DOHH2 (cell line): Measurements from ENCODE around the gene PCDH9.
"Not testable (repeated sequence)": the region's sequence is repeated elsewhere in the genome, so short reads cannot be mapped to it uniquely, and the experiment has no call there.

Experiments used
- H3F3A ChIP-seq: fragments of 200-600 bp; sonication (generic), shearing (Covaris generic); 2 replicates; pipeline ENCODE4 v1.6.0; 2016; ENCODE audit warnings: antibody characterized with exemption, mild to moderate bottlenecking; ENCODE audit not compliant: control insufficient read depth, insufficient read depth
- H3K27ac ChIP-seq: fragments of 200-600 bp; sonication (generic); 2 replicates; pipeline ENCODE4 v1.5.1; 2014; ENCODE audit warnings: low read depth, mild to moderate bottlenecking, low read length, moderate library complexity
- H3K27me3 ChIP-seq: fragments of 200-600 bp; sonication (generic); 2 replicates; pipeline ENCODE4 v1.6.1; 2014; ENCODE audit warnings: mild to moderate bottlenecking, low read length, mixed read lengths; ENCODE audit not compliant: control insufficient read depth
- H3K36me3 ChIP-seq: fragments of 200-600 bp; sonication (generic); 2 replicates; pipeline ENCODE4 v1.6.1; 2014; ENCODE audit warnings: mild to moderate bottlenecking, low read length, moderate library complexity, mixed read lengths; ENCODE audit not compliant: control insufficient read depth
- H3K4me1 ChIP-seq: fragments of 200-600 bp; sonication (generic); 2 replicates; pipeline ENCODE4 v1.6.1; 2014; ENCODE audit warnings: mild to moderate bottlenecking, low read length, mixed read lengths; ENCODE audit not compliant: control insufficient read depth
- H3K4me2 ChIP-seq: fragments of 200-600 bp; sonication (generic); 2 replicates; pipeline ENCODE4 v1.6.0; 2014; ENCODE audit warnings: mild to moderate bottlenecking, low read length, moderate library complexity
- H3K4me3 ChIP-seq: fragments of 200-600 bp; sonication (generic); 2 replicates; pipeline ENCODE4 v1.5.1; 2014; ENCODE audit warnings: mild to moderate bottlenecking, low read length, mixed read lengths
- H3K79me2 ChIP-seq: fragments of 200-600 bp; sonication (generic); 2 replicates; pipeline ENCODE4 v1.6.1; 2014; ENCODE audit warnings: mild to moderate bottlenecking, low read length, mixed read lengths; ENCODE audit not compliant: control insufficient read depth
- H3K9me2 ChIP-seq: fragments of 200-600 bp; sonication (generic); replicated peaks from 2 replicates; pipeline ENCODE4 v1.6.1; 2014; ENCODE audit warnings: mild to moderate bottlenecking, low read length, mixed read lengths; ENCODE audit not compliant: control insufficient read depth
- H3K9me3 ChIP-seq: fragments of 200-600 bp; sonication (generic); 2 replicates; pipeline ENCODE4 v1.6.1; 2014; ENCODE audit warnings: antibody characterized with exemption, low read length, mixed read lengths; ENCODE audit not compliant: control insufficient read depth, insufficient read depth
- H4K20me1 ChIP-seq: fragments of 200-600 bp; sonication (generic); 2 replicates; pipeline ENCODE4 v1.6.0; 2014; ENCODE audit warnings: low read depth, mild to moderate bottlenecking, antibody characterized with exemption, low read length, moderate library complexity; ENCODE audit not compliant: control insufficient read depth, insufficient read depth
- CTCF ChIP-seq: fragments of 200-600 bp; sonication (generic); IDR thresholded peaks from one replicate; pipeline ENCODE4 v1.5.1; 2014; ENCODE audit warnings: antibody characterized with exemption, mild to moderate bottlenecking, low read depth, low read length; ENCODE audit not compliant: poor library complexity, severe bottlenecking
- EZH2phosphoT487 ChIP-seq: fragments of 200-600 bp; sonication (generic); IDR thresholded peaks from 2 replicates; pipeline ENCODE4 v1.6.1; 2017; ENCODE audit warnings: borderline replicate concordance, mild to moderate bottlenecking, antibody characterized with exemption, low read length, moderate library complexity, mixed read lengths

PCDH9 gene

GRCh38 chr13:66627512-66627911, 602.6 kb downstream of the PCDH9 start:
- peaks cover 19% of the 10 kb centered on the region for H3K9me3 ChIP-seq
- H3K4me1 ChIP-seq = no peaks in the 10 kb centered on the region
- no peaks in the 10 kb centered on the region for H3K27me3 ChIP-seq
- H3K36me3 ChIP-seq = no peaks in the 10 kb centered on the region
- no peaks in the 10 kb centered on the region for H3K9me2 ChIP-seq
- no peaks in the 10 kb centered on the region for H3K79me2 ChIP-seq
- TF ChIP-seq EZH2phosphoT487 (no peak), CTCF (no peak)
- no peaks in the 10 kb centered on the region for H4K20me1 ChIP-seq
- H3K4me2 ChIP-seq = no peak overlapping the region
- no peaks in the 10 kb centered on the region for H3F3A ChIP-seq
- H3K27ac ChIP-seq = no peak overlapping the region
- no peak overlapping the region for H3K4me3 ChIP-seq

- no peak for TF ChIP-seq EZH2phosphoT487
- no peak for TF ChIP-seq CTCF
- Histone ChIP-seq H3K4me1 (no peaks in the 10 kb centered on the region), H3K27ac (no peak overlapping the region), H3K36me3 (no peaks in the 10 kb centered on the region), H4K20me1 (no peaks in the 10 kb centered on the region), H3K9me2 (no peaks in the 10 kb centered on the region), H3K27me3 (no peaks in the 10 kb centered on the region), H3K4me3 (no peak overlapping the region), H3F3A (no peaks in the 10 kb centered on the region), H3K9me3 (peaks cover 15% of the 10 kb centered on the region), H3K4me2 (no peak overlapping the region), H3K79me2 (no peaks in the 10 kb centered on the region)
Measured at GRCh38 chr13:66624302-66624701, 605.8 kb downstream of the PCDH9 start.

- Histone ChIP-seq H3K36me3 (no peaks in the 10 kb centered on the region), H3K27ac (no peak overlapping the region)
- TF ChIP-seq EZH2phosphoT487 = no peak
- TF ChIP-seq CTCF = no peak
Measured at GRCh38 chr13:66623129-66623820, 606.9 kb downstream of the PCDH9 start.

GRCh38 chr13:66621906-66622447, 608.2 kb downstream of the PCDH9 start:
- not testable (repeated sequence) for H3K79me2 ChIP-seq, H3K4me3 ChIP-seq, H3K27ac ChIP-seq, H3K4me2 ChIP-seq, H3K4me1 ChIP-seq, H3K9me2 ChIP-seq, H3F3A ChIP-seq, H4K20me1 ChIP-seq, H3K27me3 ChIP-seq, H3K36me3 ChIP-seq
- H3K9me3 ChIP-seq = peaks cover 12% of the 10 kb centered on the region; the same call in 1 of the 2 replicates

More at GRCh38 chr13:66623129-66623820, 606.9 kb downstream of the PCDH9 start:
- no peak overlapping the region for H3K4me3 ChIP-seq
- no peaks in the 10 kb centered on the region for H3K79me2 ChIP-seq
- peaks cover 12% of the 10 kb centered on the region; the same call in 1 of the 2 replicates for H3K9me3 ChIP-seq
- no peaks in the 10 kb centered on the region for H3K4me1 ChIP-seq
- no peak overlapping the region for H3K4me2 ChIP-seq
- no peaks in the 10 kb centered on the region for H3K27me3 ChIP-seq
- H3K9me2 ChIP-seq = no peaks in the 10 kb centered on the region
- no peaks in the 10 kb centered on the region for H4K20me1 ChIP-seq
- no peaks in the 10 kb centered on the region for H3F3A ChIP-seq
